Small intestine (tissue), 7 donors: ENCODE data around the gene MAP3K6. TPM values are rescaled to one million over a fixed set of nuclear protein-coding genes. Genes with fewer than 3 reads are reported as not detected.
"Not testable (repeated sequence)": the region's sequence is repeated elsewhere in the genome, so short reads cannot be mapped to it uniquely, and the experiment has no call there.

Experiments used
- DNase-seq, 2 donors: peaks; one replicate each; pipeline versions ENCODE4 v3.0.0 to v3.0.0-alpha.2; 2013
- FAIRE-seq: peaks from 2 replicates; lab custom pipeline; 2012; peaks lifted over from hg19 to GRCh38; lab: Jason Lieb, UNC
- H3K27ac ChIP-seq, 3 donors: one replicate each; pipeline ENCODE4 v1.5.1; 2013; ENCODE audit warnings: low read length in 2 of 3, mild to moderate bottlenecking in 2 of 3, control low read depth in 1 of 3, inconsistent platforms in 1 of 3, low read depth in 1 of 3, moderate library complexity in 1 of 3
- H3K27me3 ChIP-seq, 3 donors: one replicate each; pipeline ENCODE4 v1.6.1; 2013; ENCODE audit warnings: low read length in 3 of 3, inconsistent platforms in 1 of 3; ENCODE audit not compliant: control insufficient read depth in 3 of 3, insufficient read depth in 3 of 3
- H3K36me3 ChIP-seq, 3 donors: one replicate each; pipeline ENCODE4 v1.6.1; 2013; ENCODE audit warnings: low read length in 3 of 3, inconsistent platforms in 1 of 3, low read depth in 1 of 3, mild to moderate bottlenecking in 1 of 3, moderate library complexity in 1 of 3; ENCODE audit not compliant: control insufficient read depth in 3 of 3, insufficient read depth in 2 of 3
- H3K4me1 ChIP-seq, 3 donors: one replicate each; pipeline ENCODE4 v1.6.1; 2013; ENCODE audit warnings: low read length in 2 of 3, inconsistent platforms in 1 of 3, low read depth in 1 of 3, mild to moderate bottlenecking in 1 of 3, moderate library complexity in 1 of 3; ENCODE audit not compliant: control insufficient read depth in 3 of 3, insufficient read depth in 2 of 3
- H3K4me3 ChIP-seq, 3 donors: one replicate each; pipeline ENCODE4 v1.5.1; 2013; ENCODE audit warnings: low read length in 3 of 3, control low read depth in 1 of 3, inconsistent platforms in 1 of 3, low read depth in 1 of 3, mild to moderate bottlenecking in 1 of 3, moderate library complexity in 1 of 3
- H3K9me3 ChIP-seq, 2 donors: one replicate each; pipeline ENCODE4 v1.6.1; 2013; ENCODE audit warnings: low read depth in 1 of 2, low read length in 1 of 2; ENCODE audit not compliant: control insufficient read depth in 2 of 2, insufficient read depth in 1 of 2
- WGBS, 3 donors: extraction: QIAGEN DNeasy Blood & Tissue Kit; methylation state at CpG; one replicate each; pipeline ENCODE4 v1.1.7; 2013; 5-methylcytosine and 5-hydroxymethylcytosine counted together
- polyA plus RNA-seq, 4 donors: library from polyadenylated mRNA; stranded (reverse) in 3 of 4; unstranded in 1 of 4; fragments of 200-250 nt in 3 of 4; fragments of 120-200 nt in 1 of 4; gene quantifications; one replicate each; pipeline versions ENCODE4 v1.2.1 to v1.2.3, GENCODE V29; 2013
- donor health status: healthy with polysubstance abuse.
- donor health status: control.
- donor health status: control.
- donor health status: Bipolar disorder and iron deficiency.
- donor health status: healthy.

MAP3K6 gene
- polyA plus RNA-seq, 4 donors: 1.6 to 19.4 (median 5.2) TPM

GRCh38 chr1:27406362-27406680 is 39.6 kb upstream of the MAP3K6 start:
- Histone ChIP-seq H3K36me3 (peaks cover 22 to 85% (median 27%) of the 10 kb centered on the region in 3 donors), H3K27ac (peak overlapping the region in 1 of 3 donors; percentile 2), H3K9me3 (no peaks in the 10 kb centered on the region), H3K4me3 (no peak overlapping the region), H3K27me3 (no peaks in the 10 kb centered on the region), H3K4me1 (peaks cover 0 to 12% (median 0%) of the 10 kb centered on the region in 3 donors)
- FAIRE-seq (no peak), DNase-seq (no peak)
- WGBS, 3 donors: 86 to 94% (median 93%) methylated on average over 4 of the region's 4 CpGs

GRCh38 chr1:27405598-27406361 is 39.0 kb upstream of the MAP3K6 start:
- WGBS, 3 donors: 84 to 91% (median 89%) methylated on average over 14 to 17 of the region's 18 CpGs
- H3K4me3 ChIP-seq, DNase-seq, FAIRE-seq, H3K27me3 ChIP-seq, H3K9me3 ChIP-seq: not testable (repeated sequence)
- peaks cover 19 to 82% (median 22%) of the 10 kb centered on the region in 3 donors for H3K36me3 ChIP-seq
- peaks cover 0 to 12% (median 0%) of the 10 kb centered on the region in 3 donors for H3K4me1 ChIP-seq
- H3K27ac ChIP-seq: peak overlapping the region in 1 of 3 donors; percentile 2

GRCh38 chr1:27405074-27405473 is 38.3 kb upstream of the MAP3K6 start:
- no peak for DNase-seq
- Histone ChIP-seq H3K4me1 (peaks cover 0 to 17% (median 0%) of the 10 kb centered on the region in 3 donors), H3K4me3 (no peak overlapping the region), H3K36me3 (peaks cover 16 to 76% (median 17%) of the 10 kb centered on the region in 3 donors), H3K27me3 (no peaks in the 10 kb centered on the region), H3K9me3 (no peaks in the 10 kb centered on the region), H3K27ac (peak overlapping the region in 1 of 3 donors; percentile 65)
- WGBS, 3 donors: 76 to 83% (median 78%) methylated on average over 13 of the region's 13 CpGs
- no peak for FAIRE-seq

- Histone ChIP-seq H3K27me3 (no peaks in the 10 kb centered on the region), H3K4me1 (peaks cover 0 to 25% (median 0%) of the 10 kb centered on the region in 3 donors), H3K36me3 (peaks cover 11 to 65% (median 15%) of the 10 kb centered on the region in 3 donors), H3K4me3 (no peak overlapping the region), H3K9me3 (no peaks in the 10 kb centered on the region), H3K27ac (peak overlapping the region in 2 of 3 donors; percentile 68 to 78)
- FAIRE-seq: no peak
- DNase-seq: no peak
Observed at GRCh38 chr1:27403931-27404330, 37.2 kb upstream of the MAP3K6 start.

- FAIRE-seq (no peak), DNase-seq (no peak)
- no peaks in the 10 kb centered on the region for H3K9me3 ChIP-seq
- H3K4me1 ChIP-seq: peaks cover 0 to 31% (median 0%) of the 10 kb centered on the region in 3 donors
- no peak overlapping the region for H3K4me3 ChIP-seq
- 41 to 78% (median 72%) methylated on average over 24 of the region's 24 CpGs for WGBS, 3 donors
- no peaks in the 10 kb centered on the region for H3K27me3 ChIP-seq
- H3K36me3 ChIP-seq: peaks cover 4 to 58% (median 15%) of the 10 kb centered on the region in 3 donors
- peak overlapping the region in 2 of 3 donors; percentile 68 to 78 for H3K27ac ChIP-seq
Observed at GRCh38 chr1:27403065-27403726, 36.4 kb upstream of the MAP3K6 start.

GRCh38 chr1:27402349-27402754 is 35.6 kb upstream of the MAP3K6 start:
- peaks cover 0 to 31% (median 0%) of the 10 kb centered on the region in 3 donors for H3K4me1 ChIP-seq
- WGBS, 3 donors: 29 to 43% (median 37%) methylated on average over 8 of the region's 8 CpGs
- H3K27ac ChIP-seq: peak overlapping the region in 2 of 3 donors; percentile 68 to 78
- FAIRE-seq: no peak
- DNase-seq: peak; percentile 63 to 81
- peaks cover 1 to 49% (median 8%) of the 10 kb centered on the region in 3 donors for H3K36me3 ChIP-seq
- no peaks in the 10 kb centered on the region for H3K27me3 ChIP-seq
- H3K4me3 ChIP-seq: no peak overlapping the region
- no peaks in the 10 kb centered on the region for H3K9me3 ChIP-seq

GRCh38 chr1:27400963-27401341 is 34.2 kb upstream of the MAP3K6 start:
- FAIRE-seq: no peak
- 84 to 92% (median 92%) methylated on average over 5 of the region's 5 CpGs for WGBS, 3 donors

GRCh38 chr1:27400082-27400962 is 33.6 kb upstream of the MAP3K6 start:
- DNase-seq: no peak
- peaks cover 0 to 31% (median 0%) of the 10 kb centered on the region in 3 donors for H3K4me1 ChIP-seq
- no peak overlapping the region for H3K27ac ChIP-seq
- 42 to 54% (median 53%) methylated on average over 13 of the region's 13 CpGs for WGBS, 3 donors
- FAIRE-seq: no peak
- H3K4me3 ChIP-seq: no peak overlapping the region
- no peaks in the 10 kb centered on the region for H3K27me3 ChIP-seq
- no peaks in the 10 kb centered on the region for H3K9me3 ChIP-seq
- peaks cover 0 to 31% (median 0%) of the 10 kb centered on the region in 3 donors for H3K36me3 ChIP-seq

More at GRCh38 chr1:27400963-27401341, 34.2 kb upstream of the MAP3K6 start:
- Histone ChIP-seq H3K4me3 (no peak overlapping the region), H3K36me3 (peaks cover 0 to 35% (median 0%) of the 10 kb centered on the region in 3 donors), H3K9me3 (no peaks in the 10 kb centered on the region), H3K27ac (no peak overlapping the region), H3K4me1 (peaks cover 0 to 31% (median 0%) of the 10 kb centered on the region in 3 donors), H3K27me3 (no peaks in the 10 kb centered on the region)
- no peak for DNase-seq
